M059J (cell line): ENCODE data around the gene FGGY. TPM values are rescaled to one million over a fixed set of nuclear protein-coding genes. Genes with fewer than 3 reads are reported as not detected.

Source experiments
- DNase-seq: peaks from one replicate; pipeline ENCODE4 v3.0.0-alpha.2; 2012; ENCODE audit warnings: low read depth
- total RNA-seq: library from RNA; depleted of rRNA; stranded (reverse); fragments of >200 nt; shearing (Covaris generic); gene quantifications from 2 replicates; pipeline ENCODE4 v1.2.3, GENCODE V29; 2014

The FGGY gene
- total RNA-seq, 1 experiment from 2014 or later = 5.4 TPM

DNA sequence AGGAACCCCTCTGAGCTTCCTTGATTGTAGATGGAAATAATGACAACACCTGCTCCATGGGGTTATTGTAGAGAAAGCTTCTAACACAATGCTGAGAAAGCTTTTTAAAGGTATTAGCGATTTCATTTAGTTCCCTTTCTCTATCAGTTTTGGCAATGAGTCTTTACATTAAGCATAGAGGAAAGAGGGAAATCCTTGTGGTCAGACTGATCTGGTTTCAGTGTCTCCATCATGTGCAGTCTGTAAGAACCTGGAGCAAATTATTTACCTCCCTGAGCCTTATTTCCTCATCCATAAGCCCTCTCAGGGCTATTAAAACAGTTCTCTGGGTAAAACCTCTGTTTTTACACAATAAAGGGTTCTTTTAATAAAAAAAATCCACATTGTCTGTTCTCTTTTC is 87.5 kb downstream of the FGGY start:
- DNase-seq = no peak

DNA sequence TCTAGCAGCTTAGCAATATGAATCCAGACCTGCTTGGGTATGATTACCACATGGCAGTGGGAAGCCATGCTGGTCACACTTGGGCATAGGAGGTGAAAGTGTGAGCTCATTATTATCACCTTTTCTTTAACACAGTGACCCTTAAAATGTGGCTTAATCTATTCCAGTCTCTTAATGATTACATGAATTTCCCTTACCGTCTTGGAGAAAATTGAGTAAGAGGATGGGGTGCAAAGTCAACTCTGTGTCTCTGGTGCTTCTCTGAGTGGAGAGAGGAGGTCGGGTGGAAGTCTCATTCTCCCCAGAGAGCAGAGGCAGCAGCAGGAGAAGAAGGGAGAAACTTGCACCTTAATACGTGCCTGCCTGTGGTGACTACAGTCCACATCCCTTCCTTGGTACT is 91.3 kb downstream of the FGGY start:
- DNase-seq = no peak

DNA sequence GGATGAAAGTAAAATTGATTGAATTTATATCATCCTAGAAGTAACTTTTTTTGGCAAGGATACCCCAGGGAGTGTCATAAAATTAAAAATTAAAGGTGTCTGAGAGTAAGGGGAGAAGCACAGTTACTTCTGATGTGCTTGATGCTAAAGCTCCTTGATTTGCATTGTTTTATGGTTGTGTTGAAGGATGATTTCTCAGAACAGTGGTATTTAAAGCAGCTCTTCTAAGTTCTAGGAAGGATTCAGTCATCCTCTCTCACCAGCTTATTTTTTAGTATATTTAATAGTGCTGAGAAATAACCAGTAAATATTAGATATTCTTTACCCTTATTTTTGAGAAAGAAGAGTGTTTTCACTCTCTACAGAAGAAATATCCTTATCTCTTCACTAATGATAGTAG is 93.0 kb downstream of the FGGY start:
- DNase-seq = no peak

DNA sequence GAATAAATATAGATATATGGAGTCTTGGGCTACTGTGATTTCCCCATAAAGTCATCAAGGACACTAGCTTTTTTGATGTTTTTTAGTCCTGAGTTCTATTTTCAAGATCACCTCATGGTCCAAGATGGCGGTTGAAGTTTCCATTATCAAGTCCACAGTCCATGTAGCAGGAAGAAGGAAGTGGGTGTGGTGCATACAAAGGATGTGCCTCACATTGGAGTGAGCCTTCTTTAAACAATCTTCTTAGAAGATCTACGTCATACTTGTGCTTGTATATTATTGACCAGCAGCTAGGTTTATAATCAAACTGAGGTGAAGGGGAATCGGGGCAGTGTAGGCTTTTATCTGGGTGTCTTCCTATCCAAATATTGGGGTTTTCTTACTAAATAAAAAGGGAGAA is 93.4 kb downstream of the FGGY start:
- DNase-seq = no peak

DNA sequence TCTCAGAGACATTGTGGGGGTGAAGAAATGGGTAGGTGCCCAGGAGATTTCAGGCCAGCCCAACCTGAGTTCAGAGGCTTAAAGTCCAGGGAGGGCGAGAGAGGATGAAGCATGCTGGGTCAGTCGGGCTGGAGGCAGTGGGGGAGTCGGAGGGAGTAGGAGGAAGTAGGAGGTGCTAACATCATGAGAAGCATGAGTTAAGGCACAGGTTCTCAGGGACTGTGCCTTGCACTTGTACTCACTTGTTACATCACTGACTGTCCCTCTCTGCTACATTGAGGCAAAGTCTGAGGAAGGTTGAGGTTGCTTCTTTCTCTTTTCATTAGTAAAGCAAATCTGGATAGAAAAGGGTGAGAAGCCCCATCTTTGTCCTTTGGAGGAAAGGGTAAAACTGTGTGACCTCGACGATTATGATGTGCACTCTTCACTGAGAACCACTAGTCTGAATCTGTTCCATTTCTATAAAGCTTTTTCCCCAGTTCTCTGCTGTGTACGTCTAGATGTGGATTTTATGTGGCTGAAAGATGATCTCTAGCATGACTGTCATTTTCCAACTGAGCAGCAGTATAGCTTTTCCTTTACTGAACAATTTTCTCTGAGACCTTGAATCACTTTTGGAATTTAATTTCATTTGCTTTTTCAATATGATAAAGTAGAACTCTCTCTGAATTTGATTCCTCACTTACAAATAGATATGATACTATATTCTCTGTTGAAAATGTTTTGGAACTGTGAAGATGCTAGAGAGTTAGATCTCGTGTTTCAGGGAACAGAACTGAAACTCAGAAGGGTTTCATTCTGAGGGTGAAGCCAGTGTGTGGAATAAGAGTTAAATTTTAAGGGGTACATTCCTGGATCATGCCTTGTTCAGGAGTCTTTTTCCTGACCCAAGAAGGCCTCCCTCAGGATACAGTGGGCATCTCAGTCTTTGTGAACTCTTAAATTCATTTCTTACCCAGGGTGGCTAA is 94.6 kb downstream of the FGGY start:
- DNase-seq = no peak

DNA sequence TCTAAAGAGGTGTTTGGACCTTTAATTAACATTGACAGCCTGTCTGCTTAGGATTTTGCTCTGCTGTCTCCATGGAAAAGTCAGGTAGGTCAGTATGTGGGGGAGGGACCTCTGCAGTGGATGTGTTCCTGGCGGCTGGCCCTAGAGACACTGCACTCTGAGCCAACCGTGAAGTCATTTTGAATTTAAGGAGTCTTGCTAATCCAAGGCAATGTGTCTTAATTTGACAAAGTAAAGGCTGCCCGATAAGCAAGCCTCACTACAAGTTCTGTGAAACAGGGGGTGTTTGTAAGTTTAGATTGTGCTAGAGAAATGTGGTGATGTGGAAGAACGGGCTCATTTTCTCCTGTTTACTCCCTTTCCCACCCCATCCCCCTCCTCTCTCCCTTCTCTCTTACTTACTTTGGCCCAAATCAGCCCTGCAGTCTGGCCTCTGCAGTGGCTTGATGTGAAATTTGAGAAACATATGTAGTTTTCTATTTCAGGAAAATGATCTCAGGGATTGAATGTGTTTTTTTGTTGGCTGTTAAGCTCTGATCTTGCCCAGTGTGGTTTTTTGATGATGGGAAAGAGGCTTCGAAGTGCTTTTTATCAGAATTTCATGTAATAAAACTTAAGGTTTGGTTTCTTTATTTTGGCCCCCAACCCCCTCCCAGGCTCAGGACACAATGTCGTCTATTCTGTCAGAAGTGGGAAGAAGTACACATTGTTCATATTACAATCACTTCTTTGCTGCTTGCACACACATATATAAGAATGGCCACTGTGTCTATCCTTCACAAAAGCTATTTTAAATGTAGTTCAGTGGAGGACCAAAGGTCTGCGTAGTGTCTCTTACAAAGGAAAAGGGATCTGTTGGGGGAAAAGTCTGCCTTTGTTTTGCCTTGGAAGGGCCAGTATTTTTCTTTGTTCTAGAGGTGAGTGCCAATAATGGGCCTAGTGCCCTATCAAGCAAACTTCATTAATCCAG is 96.6 kb downstream of the FGGY start:
- peak; percentile 83 for DNase-seq

DNA sequence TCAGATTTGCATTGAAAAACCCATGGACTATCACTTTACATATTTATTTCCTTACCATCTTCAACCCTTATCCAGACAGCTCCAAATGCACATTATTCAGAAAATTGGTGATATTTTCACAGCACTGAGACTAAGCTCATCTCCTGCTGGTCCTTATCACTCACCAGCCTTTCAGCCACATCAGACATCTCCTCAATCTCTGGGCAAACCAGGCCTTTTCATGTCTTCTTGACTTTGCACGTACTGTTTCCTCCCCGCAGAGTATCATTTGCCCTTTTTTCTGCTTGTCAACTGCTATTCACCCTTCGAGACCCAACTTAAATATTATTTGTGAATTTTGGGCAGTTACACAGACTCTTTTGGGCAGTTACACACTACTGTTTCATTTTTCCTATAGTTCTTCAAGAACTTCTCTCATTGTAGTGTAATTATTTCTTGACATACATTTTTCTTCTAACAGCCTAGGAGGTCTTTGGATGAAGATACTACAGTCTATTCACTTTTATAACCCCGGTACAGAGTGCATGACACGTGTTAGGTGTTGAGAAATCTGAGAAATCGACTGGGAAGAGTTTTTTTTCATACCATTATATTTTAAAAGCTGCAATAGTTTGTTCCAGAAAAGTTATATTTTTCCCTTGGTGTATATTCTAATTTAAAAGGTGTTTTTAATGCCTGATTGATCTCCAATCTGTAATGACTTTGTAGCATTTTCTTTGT is 98.0 kb downstream of the FGGY start:
- DNase-seq = no peak

DNA sequence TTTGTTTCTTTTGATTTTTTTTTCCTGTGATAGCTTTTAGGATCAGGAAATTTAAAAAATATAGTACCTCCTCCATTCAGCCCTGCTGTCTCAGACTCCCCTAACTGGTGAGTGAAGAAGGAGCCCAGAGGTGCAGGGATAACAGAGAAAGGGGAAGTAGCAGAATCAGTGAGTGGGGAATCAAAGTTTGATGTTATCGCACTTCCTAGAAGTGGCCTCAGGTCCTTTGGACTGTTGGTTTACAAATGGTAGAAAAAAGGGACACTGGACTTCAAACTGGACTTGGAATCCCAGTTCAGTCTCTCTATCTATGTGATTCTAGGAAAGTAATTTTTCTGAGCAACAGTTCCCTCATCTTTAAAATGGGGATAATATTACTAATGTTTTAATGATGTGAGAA is 99.5 kb downstream of the FGGY start:
- no peak for DNase-seq

DNA sequence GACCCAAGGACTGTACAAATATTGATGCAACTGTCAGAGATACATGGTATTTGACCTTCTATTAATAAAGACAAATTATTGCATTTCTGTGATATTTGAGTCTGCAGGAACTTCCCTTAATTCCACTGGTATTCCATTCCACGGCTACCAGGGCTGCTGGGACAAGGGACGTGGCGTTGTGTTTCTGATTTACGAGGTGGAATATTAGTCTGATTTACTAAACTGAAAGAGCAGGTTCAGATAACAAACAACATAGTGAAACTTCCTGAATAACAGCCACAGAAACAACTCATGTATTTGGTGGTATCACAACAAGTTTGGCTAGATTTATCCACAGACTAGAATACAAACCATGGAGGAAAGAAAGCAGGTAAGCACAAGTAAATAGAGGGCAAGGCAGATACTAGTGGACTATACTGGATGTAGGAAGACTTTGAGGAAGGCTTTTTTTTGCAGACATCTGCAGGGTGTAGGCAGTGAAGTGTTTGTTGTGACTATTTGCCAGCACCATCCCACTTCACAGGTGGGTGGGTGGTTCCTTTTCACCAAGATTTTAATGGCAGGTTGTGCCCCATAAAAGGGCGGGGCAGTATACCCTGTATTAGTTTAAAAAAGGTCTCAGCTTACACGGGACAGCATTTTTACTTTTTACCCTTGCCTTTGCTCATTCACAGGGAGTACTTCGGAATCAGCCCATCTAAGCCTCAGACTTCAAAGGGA is 100.4 kb downstream of the FGGY start:
- no peak for DNase-seq

DNA sequence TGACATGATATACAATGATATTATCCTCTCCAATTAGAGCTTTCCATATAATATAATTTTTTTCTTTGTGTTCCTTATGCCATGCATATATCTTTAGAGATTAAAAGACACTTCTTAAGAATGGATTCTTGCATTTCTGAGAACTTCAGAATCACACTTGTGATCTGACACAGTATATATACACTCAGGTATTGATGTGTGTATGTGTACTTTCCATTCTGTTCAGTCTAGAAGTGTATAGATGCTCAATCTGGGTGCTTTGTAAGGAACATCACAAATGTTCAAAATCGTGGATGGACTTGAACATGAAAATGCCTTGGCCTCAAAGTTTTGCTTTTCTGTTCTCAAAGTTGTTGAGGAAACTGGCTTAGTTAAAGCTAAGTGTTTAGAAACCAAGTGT is 102.7 kb downstream of the FGGY start:
- DNase-seq = no peak

DNA sequence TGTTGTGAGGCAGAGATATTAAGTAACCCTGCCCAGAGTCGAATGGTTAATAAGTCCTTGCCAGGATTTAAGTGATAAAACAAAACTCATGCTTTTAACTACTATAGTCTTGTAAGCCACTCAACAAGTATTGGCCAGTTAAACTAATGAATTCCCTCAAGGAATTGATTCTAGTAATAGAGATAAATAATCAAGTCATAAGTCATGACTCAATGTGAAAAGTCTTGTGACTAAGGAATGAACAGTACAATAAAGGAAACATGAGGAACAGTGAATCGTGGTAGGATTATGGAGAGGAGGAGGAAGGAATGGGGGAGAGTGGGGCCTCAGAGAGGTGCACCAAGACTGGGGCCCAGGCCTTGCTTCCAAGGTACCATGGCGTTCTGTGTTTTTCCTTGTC is 104.7 kb downstream of the FGGY start:
- DNase-seq = no peak

DNA sequence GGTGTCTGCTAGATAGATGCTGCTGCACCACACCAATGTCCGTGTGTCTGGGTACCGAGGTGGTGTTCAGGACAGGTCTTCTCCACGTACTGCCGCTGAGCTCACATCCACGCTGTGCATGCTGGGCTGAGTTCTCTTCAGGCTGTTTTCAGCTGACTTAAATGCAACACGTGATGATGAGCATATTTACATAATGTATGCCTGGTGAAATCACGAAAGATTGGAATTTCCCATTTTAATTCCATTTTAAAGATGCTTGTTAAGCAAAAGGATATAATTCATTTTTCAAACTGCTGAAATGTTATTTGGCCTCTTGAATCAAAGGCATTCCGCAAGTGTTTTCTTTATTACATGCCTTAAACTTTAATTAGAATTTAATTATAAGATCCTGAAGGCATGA is 107.9 kb downstream of the FGGY start:
- DNase-seq = no peak

DNA sequence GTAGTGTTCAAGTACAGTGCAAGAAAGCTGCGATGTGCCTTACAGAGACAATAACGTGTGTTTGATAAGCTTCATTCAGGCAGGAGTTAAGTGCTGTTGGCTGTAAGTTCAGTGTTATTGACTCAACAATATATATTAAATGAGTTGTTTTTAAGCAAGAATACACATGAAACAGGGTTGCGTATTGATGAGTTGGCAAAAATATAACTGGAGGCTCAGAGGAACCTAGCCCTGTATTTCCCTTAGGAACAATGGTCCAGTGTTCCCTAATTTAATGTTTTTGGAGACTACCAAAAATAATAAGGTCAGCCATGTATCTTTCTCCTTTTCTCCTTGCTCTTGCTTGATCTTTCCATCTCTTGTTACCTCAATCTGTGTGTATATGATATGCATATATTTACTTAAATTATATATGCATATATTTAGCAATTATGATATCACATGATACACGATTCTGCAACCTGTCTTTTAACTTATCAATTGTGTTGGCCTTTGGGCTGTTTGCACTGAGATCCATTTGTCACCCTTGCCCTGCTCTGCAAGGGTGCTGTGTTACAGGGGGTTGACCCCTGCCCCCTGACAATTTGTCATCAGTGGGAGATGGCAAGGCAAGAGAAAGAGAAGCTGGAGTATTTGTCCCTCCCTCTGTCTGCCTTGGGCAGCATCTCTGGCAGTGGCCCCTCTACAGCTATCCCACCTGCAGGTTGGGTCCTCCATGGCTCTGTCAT is 109.7 kb downstream of the FGGY start:
- DNase-seq = no peak

DNA sequence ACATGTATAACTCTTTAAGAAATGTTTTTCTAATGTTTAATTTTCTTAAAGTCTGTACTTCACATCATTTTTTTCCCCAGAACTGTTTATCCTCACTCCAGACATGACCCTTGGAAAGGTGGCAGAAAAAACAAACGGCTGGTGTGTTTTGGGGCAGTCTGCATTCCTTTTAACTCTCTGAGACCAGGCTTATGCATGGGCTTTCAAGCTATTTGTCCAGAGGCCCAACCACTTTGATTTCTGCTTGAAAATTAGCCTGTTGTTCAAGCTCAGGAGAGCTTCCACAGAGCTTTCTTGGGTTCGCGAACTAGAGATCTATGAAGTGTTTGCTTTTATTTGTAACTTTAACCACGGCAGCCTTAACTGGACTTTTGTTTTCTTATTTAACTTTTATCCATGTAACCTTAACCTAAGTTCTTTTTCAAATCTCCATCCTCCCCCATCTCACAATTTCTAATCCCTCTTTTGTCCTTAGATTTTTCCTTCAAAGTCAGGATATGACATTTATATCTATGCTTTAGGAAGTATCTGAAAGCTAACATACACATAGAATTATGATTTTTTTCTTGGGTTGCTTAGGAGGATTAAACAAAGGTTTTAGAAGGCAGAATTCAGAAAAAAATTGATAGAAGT is 111.8 kb downstream of the FGGY start:
- DNase-seq = no peak

DNA sequence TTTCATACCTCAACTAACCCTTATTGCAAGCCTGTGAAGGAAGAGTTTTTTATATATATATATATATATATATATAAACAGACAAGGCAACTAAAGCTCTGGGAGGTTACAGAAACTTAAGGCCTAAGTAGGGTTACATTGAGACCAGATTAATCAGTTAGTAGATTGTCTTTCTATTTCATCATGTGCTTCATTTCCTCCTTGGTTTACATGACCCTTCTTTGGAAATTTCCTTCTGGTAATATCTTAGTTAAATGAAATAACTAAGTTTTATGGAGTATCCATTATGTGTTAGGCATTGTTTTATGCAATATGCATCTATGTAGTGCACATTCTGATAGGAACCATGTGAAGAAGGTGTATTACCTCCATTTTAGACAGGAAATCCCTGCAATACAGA is 112.7 kb downstream of the FGGY start:
- no peak for DNase-seq

DNA sequence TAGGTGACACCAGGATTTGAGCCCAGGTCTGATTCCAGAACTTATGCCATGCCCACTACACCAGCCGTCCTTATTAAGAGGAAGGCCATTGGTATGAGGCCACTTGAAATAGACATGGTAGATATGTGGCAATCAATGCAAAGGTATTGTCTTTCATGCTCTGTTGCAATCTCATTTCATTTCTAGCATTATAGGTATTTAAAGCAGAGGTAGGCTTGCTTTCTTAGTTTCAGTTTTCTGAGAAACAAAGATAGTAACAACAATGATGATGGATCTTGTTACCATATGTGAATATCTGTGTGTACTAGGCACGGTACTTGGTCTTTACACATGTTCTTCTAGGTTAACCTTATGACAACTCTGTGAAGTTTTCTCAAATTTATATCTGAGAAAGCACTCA is 113.1 kb downstream of the FGGY start:
- DNase-seq = no peak

DNA sequence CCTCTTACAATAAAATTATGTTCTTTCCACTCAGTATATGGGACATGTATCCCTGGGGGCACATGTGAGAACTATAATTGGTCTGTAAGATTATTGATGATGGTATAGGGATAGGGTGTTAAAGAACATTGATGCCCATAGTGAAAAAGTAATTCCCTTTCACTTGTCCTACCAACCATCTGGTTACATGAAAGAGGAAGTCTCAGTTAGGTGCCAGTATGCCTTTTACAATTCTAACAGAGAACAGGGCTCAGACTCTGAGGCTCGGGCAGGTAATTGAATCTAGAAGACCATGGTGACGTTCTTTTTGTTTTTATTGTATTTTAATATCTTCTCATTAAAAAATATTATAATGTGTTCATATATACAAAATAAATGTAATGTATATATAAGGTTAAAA is 113.6 kb downstream of the FGGY start:
- no peak for DNase-seq

DNA sequence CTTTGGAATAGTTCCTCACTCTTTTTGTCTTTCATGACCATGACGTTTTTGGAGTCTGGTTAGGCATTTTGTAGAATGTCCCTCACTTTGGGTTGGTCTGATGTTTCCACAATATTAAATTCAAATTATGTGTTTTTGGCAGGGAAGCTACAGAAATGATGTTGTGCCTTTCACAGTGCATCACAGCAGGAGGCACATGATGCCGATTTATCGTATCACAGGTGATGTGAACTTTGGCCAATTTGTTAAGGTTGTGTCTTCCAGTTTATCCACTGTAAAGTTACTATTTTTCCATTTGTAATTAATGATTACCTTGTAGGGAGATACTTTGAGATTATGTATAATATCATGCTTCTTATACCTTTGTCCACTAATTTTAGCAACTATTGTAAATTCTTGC is 114.3 kb downstream of the FGGY start:
- no peak for DNase-seq

DNA sequence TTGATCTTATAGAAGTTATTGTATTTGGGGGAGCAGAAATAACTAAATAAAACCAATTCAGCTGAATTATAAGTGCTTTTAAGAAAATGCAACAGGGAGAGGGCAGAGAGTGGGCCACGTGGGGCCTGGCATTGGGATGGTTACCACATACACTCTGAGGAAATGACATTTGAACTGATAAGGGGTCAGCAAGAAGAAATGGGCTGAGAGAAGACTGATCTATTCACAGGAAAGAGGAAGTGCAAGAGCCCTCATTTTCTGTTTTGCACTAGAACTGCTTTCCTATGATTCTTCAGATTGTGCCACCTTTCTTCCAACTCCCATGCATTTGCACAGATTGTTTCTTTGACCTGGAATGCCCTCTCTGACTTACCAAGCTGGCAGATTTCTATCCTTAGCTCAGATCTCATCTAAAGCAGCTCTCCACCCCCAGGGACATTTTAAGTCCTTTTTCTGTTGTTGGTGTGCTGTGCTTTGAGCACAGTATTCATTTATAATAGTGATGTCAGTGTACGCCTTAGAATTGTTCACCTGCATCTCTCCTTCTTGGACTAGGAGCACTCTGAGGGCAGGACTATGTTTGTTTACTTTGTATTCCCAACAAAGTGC is 115.9 kb downstream of the FGGY start:
- DNase-seq = no peak

DNA sequence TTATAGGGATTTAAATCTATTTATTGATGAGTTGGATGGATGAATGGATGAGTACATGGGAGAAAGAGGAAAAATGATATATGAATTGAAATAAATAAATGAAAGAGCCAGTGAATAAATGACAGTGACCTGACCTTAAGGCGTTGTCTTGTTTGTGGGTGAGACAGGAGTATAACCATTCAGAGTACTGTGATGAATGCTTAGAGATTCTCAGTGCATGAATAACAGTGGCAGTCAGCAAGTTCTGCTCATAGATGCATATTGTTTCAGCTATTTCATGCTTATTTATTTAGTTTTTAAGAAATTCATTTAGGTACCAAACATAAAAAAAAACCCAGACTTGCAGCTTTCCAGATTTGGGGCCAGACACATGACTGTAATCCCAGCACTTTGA is 116.4 kb downstream of the FGGY start:
- no peak for DNase-seq
